GM10266 (cell line): Measurements from ENCODE around the gene CDH22.

Experiments
- DNase-seq: peaks from one replicate; pipeline ENCODE4 v3.0.0; 2012; ENCODE audit errors: extremely low spot score
- TF ChIP-seq, protein P1 (sequence below): IDR thresholded peaks from 2 replicates; pipeline ENCODE4 v1.5.1; 2012; ENCODE audit warnings: mild to moderate bottlenecking, low read depth; ENCODE audit not compliant: control insufficient read depth, insufficient read depth; ENCODE audit errors: missing control alignments

The CDH22 gene

GRCh38 chr20:46347841-46348803, 39.8 kb upstream of the CDH22 start:
- DNase-seq = no peak
- TF ChIP-seq, protein P1, sequence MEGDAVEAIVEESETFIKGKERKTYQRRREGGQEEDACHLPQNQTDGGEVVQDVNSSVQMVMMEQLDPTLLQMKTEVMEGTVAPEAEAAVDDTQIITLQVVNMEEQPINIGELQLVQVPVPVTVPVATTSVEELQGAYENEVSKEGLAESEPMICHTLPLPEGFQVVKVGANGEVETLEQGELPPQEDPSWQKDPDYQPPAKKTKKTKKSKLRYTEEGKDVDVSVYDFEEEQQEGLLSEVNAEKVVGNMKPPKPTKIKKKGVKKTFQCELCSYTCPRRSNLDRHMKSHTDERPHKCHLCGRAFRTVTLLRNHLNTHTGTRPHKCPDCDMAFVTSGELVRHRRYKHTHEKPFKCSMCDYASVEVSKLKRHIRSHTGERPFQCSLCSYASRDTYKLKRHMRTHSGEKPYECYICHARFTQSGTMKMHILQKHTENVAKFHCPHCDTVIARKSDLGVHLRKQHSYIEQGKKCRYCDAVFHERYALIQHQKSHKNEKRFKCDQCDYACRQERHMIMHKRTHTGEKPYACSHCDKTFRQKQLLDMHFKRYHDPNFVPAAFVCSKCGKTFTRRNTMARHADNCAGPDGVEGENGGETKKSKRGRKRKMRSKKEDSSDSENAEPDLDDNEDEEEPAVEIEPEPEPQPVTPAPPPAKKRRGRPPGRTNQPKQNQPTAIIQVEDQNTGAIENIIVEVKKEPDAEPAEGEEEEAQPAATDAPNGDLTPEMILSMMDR = no peak

- TF ChIP-seq, protein P1 = no peak
- DNase-seq = no peak
Measured at GRCh38 chr20:46346770-46347169, 38.5 kb upstream of the CDH22 start.

DNA sequence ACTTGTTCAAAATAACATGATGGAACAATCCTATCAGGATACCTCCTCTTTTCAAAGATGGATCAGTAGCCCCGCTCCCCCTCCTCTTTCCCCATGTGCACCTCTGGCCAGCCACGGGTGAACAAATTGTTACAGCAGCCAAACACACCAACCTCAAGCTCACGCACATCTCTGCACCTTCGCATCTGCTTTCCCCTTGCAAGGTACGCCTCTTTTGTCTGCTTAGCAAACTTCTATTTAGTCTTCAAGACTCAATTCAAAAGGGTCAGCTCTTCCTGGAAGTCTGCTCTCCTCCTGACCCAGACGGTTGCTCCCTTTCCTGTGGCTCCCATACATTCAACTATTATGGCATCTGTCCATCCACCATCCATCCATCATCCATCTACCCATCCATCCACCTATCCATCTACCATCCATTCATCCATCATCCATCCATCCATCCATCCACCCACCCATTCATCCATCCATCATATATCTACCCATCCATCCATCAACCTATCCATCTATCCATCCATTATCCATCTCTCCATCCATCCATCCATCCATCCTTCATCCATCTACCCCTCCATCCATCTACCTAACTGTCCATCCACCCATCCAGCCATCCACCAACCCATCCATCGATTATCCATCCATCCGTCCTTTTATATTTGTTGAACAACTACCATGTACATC, 36.3 kb upstream of the CDH22 start:
- no peak for DNase-seq
- TF ChIP-seq, protein P1 = no peak

DNA sequence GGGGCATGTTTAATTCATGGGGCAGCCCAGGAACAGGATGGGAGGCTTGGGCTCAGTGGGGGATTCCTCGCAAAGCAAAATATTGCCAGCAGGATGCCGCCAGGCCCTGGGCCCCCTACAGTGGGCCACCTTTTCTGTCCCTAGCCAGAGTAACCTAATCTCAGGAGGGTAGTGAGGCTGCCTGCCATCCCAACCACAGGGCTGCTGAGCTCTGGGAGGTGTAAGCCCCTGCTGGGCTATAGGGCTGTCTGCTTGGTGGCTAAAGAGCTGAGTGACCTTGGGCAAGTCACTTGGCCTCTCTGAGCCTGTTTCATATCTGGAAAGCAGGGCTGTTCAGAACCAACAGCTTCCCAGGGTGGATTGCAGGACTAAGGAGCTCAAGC, 35.7 kb upstream of the CDH22 start:
- DNase-seq = no peak
- TF ChIP-seq, protein P1 = no peak

- no peak for DNase-seq
- TF ChIP-seq, protein P1 = no peak
Measured at GRCh38 chr20:46343348-46343974, 35.2 kb upstream of the CDH22 start.

- TF ChIP-seq, protein P1 = no peak
Measured at GRCh38 chr20:46342451-46343347, 34.4 kb upstream of the CDH22 start.

More at GRCh38 chr20:46342451-46343347, 34.4 kb upstream of the CDH22 start:
- no peak for DNase-seq
